ENCODE measurements around the gene HES7. TPM values are rescaled to one million over a fixed set of nuclear protein-coding genes. Genes with fewer than 3 reads are reported as not detected.
"Not testable (repeated sequence)": the region's sequence is repeated elsewhere in the genome, so short reads cannot be mapped to it uniquely, and the experiment has no call there.

Gene HES7
- polyA plus RNA-seq, 4 donors: 0.06 TPM; not detected in 3

- FAIRE-seq (no peak), DNase-seq (no peak)
- H3K27ac ChIP-seq (ENCODE audit: low read depth in 1 of 3, low read length in 2 of 3): no peak overlapping the region
- peaks cover 0 to 44% (median 11%) of the 10 kb centered on the region in 3 donors for H3K27me3 ChIP-seq (ENCODE audit: control insufficient read depth in 3 of 3, insufficient read depth in 3 of 3, low read length in 3 of 3)
- H3K9me3 ChIP-seq (ENCODE audit: control insufficient read depth in 2 of 2, insufficient read depth in 1 of 2, low read depth in 1 of 2, low read length in 1 of 2): no peaks in the 10 kb centered on the region
- 74 to 85% (median 82%) methylated on average over 32 to 33 of the region's 33 CpGs for WGBS, 3 donors
- no peak overlapping the region for H3K4me3 ChIP-seq (ENCODE audit: low read depth in 1 of 3, low read length in 3 of 3)
- peaks cover 0 to 16% (median 0%) of the 10 kb centered on the region in 3 donors for H3K4me1 ChIP-seq (ENCODE audit: control insufficient read depth in 3 of 3, insufficient read depth in 2 of 3, low read depth in 1 of 3, low read length in 2 of 3)
- H3K36me3 ChIP-seq (ENCODE audit: control insufficient read depth in 3 of 3, insufficient read depth in 2 of 3, low read depth in 1 of 3, low read length in 3 of 3): no peaks in the 10 kb centered on the region
Measured at GRCh38 chr17:8108972-8109660, 14.8 kb downstream of the HES7 start.

GRCh38 chr17:8106980-8107379 lies 16.9 kb downstream of the HES7 start:
- H3K27ac ChIP-seq (ENCODE audit: low read depth in 1 of 3, low read length in 2 of 3); DNase-seq; FAIRE-seq; H3K4me3 ChIP-seq (ENCODE audit: low read depth in 1 of 3, low read length in 3 of 3); H3K36me3 ChIP-seq (ENCODE audit: control insufficient read depth in 3 of 3, insufficient read depth in 2 of 3, low read depth in 1 of 3, low read length in 3 of 3); H3K9me3 ChIP-seq (ENCODE audit: control insufficient read depth in 2 of 2, insufficient read depth in 1 of 2, low read depth in 1 of 2, low read length in 1 of 2): not testable (repeated sequence)
- WGBS, 3 donors: 67 to 89% (median 70%) methylated on average over 4 of the region's 4 CpGs
- Histone ChIP-seq H3K4me1 (ENCODE audit: control insufficient read depth in 3 of 3, insufficient read depth in 2 of 3, low read depth in 1 of 3, low read length in 2 of 3) (peaks cover 0 to 16% (median 0%) of the 10 kb centered on the region in 3 donors), H3K27me3 (ENCODE audit: control insufficient read depth in 3 of 3, insufficient read depth in 3 of 3, low read length in 3 of 3) (peaks cover 0 to 30% (median 11%) of the 10 kb centered on the region in 3 donors)

- no peak overlapping the region for H3K27ac ChIP-seq (ENCODE audit: low read depth in 1 of 3, low read length in 2 of 3)
- WGBS, 3 donors: 78 to 81% (median 78%) methylated on average over 5 of the region's 5 CpGs
- peaks cover 0 to 21% (median 6%) of the 10 kb centered on the region in 3 donors for H3K27me3 ChIP-seq (ENCODE audit: control insufficient read depth in 3 of 3, insufficient read depth in 3 of 3, low read length in 3 of 3)
- no peaks in the 10 kb centered on the region for H3K9me3 ChIP-seq (ENCODE audit: control insufficient read depth in 2 of 2, insufficient read depth in 1 of 2, low read depth in 1 of 2, low read length in 1 of 2)
- H3K36me3 ChIP-seq (ENCODE audit: control insufficient read depth in 3 of 3, insufficient read depth in 2 of 3, low read depth in 1 of 3, low read length in 3 of 3): no peaks in the 10 kb centered on the region
- H3K4me3 ChIP-seq (ENCODE audit: low read depth in 1 of 3, low read length in 3 of 3): no peak overlapping the region
- FAIRE-seq (no peak), DNase-seq (no peak)
- peaks cover 0 to 16% (median 0%) of the 10 kb centered on the region in 3 donors for H3K4me1 ChIP-seq (ENCODE audit: control insufficient read depth in 3 of 3, insufficient read depth in 2 of 3, low read depth in 1 of 3, low read length in 2 of 3)
Measured at GRCh38 chr17:8105957-8106398, 17.9 kb downstream of the HES7 start.

GRCh38 chr17:8104911-8105310 lies 19.0 kb downstream of the HES7 start:
- WGBS, 3 donors: 71 to 88% (median 78%) methylated on average over 8 of the region's 8 CpGs
- no peak overlapping the region for H3K27ac ChIP-seq (ENCODE audit: low read depth in 1 of 3, low read length in 2 of 3)
- H3K9me3 ChIP-seq (ENCODE audit: control insufficient read depth in 2 of 2, insufficient read depth in 1 of 2, low read depth in 1 of 2, low read length in 1 of 2): no peaks in the 10 kb centered on the region
- FAIRE-seq: no peak
- H3K4me1 ChIP-seq (ENCODE audit: control insufficient read depth in 3 of 3, insufficient read depth in 2 of 3, low read depth in 1 of 3, low read length in 2 of 3): peaks cover 0 to 13% (median 0%) of the 10 kb centered on the region in 3 donors
- no peak overlapping the region for H3K4me3 ChIP-seq (ENCODE audit: low read depth in 1 of 3, low read length in 3 of 3)
- no peaks in the 10 kb centered on the region for H3K36me3 ChIP-seq (ENCODE audit: control insufficient read depth in 3 of 3, insufficient read depth in 2 of 3, low read depth in 1 of 3, low read length in 3 of 3)
- no peak for DNase-seq
- H3K27me3 ChIP-seq (ENCODE audit: control insufficient read depth in 3 of 3, insufficient read depth in 3 of 3, low read length in 3 of 3): peaks cover 0 to 13% (median 0%) of the 10 kb centered on the region in 3 donors

GRCh38 chr17:8103549-8103948 lies 20.4 kb downstream of the HES7 start:
- Histone ChIP-seq H3K4me1 (ENCODE audit: control insufficient read depth in 3 of 3, insufficient read depth in 2 of 3, low read depth in 1 of 3, low read length in 2 of 3) (peaks cover 0 to 7% (median 0%) of the 10 kb centered on the region in 3 donors), H3K36me3 (ENCODE audit: control insufficient read depth in 3 of 3, insufficient read depth in 2 of 3, low read depth in 1 of 3, low read length in 3 of 3) (no peaks in the 10 kb centered on the region), H3K27ac (ENCODE audit: low read depth in 1 of 3, low read length in 2 of 3) (no peak overlapping the region), H3K4me3 (ENCODE audit: low read depth in 1 of 3, low read length in 3 of 3) (no peak overlapping the region), H3K9me3 (ENCODE audit: control insufficient read depth in 2 of 2, insufficient read depth in 1 of 2, low read depth in 1 of 2, low read length in 1 of 2) (no peaks in the 10 kb centered on the region), H3K27me3 (ENCODE audit: control insufficient read depth in 3 of 3, insufficient read depth in 3 of 3, low read length in 3 of 3) (peaks cover 0 to 3% (median 0%) of the 10 kb centered on the region in 3 donors)
- DNase-seq (peak in 1 of 2 donors; percentile 44), FAIRE-seq (no peak)
- 64 to 75% (median 68%) methylated on average over 4 of the region's 4 CpGs for WGBS, 3 donors

- 69 to 86% (median 84%) methylated on average over 6 of the region's 6 CpGs for WGBS, 3 donors
Measured at GRCh38 chr17:8101721-8102120, 22.2 kb downstream of the HES7 start.

GRCh38 chr17:8100763-8101162 lies 23.1 kb downstream of the HES7 start:
- H3K27me3 ChIP-seq (ENCODE audit: control insufficient read depth in 3 of 3, insufficient read depth in 3 of 3, low read length in 3 of 3): peaks cover 0 to 3% (median 0%) of the 10 kb centered on the region in 3 donors
- H3K36me3 ChIP-seq (ENCODE audit: control insufficient read depth in 3 of 3, insufficient read depth in 2 of 3, low read depth in 1 of 3, low read length in 3 of 3): no peaks in the 10 kb centered on the region
- H3K4me1 ChIP-seq (ENCODE audit: control insufficient read depth in 3 of 3, insufficient read depth in 2 of 3, low read depth in 1 of 3, low read length in 2 of 3): no peaks in the 10 kb centered on the region
- FAIRE-seq: no peak
- no peak overlapping the region for H3K27ac ChIP-seq (ENCODE audit: low read depth in 1 of 3, low read length in 2 of 3)
- H3K4me3 ChIP-seq (ENCODE audit: low read depth in 1 of 3, low read length in 3 of 3): no peak overlapping the region
- no peaks in the 10 kb centered on the region for H3K9me3 ChIP-seq (ENCODE audit: control insufficient read depth in 2 of 2, insufficient read depth in 1 of 2, low read depth in 1 of 2, low read length in 1 of 2)
- DNase-seq: no peak
- WGBS, 3 donors: 69 to 81% (median 76%) methylated on average over 2 of the region's 2 CpGs

More at GRCh38 chr17:8101721-8102120, 22.2 kb downstream of the HES7 start:
- no peak overlapping the region for H3K4me3 ChIP-seq (ENCODE audit: low read depth in 1 of 3, low read length in 3 of 3)
- H3K27ac ChIP-seq (ENCODE audit: low read depth in 1 of 3, low read length in 2 of 3): no peak overlapping the region
- DNase-seq (no peak), FAIRE-seq (no peak)
- no peaks in the 10 kb centered on the region for H3K36me3 ChIP-seq (ENCODE audit: control insufficient read depth in 3 of 3, insufficient read depth in 2 of 3, low read depth in 1 of 3, low read length in 3 of 3)
- no peaks in the 10 kb centered on the region for H3K9me3 ChIP-seq (ENCODE audit: control insufficient read depth in 2 of 2, insufficient read depth in 1 of 2, low read depth in 1 of 2, low read length in 1 of 2)
- H3K27me3 ChIP-seq (ENCODE audit: control insufficient read depth in 3 of 3, insufficient read depth in 3 of 3, low read length in 3 of 3): peaks cover 0 to 3% (median 0%) of the 10 kb centered on the region in 3 donors
- H3K4me1 ChIP-seq (ENCODE audit: control insufficient read depth in 3 of 3, insufficient read depth in 2 of 3, low read depth in 1 of 3, low read length in 2 of 3): no peaks in the 10 kb centered on the region

- Histone ChIP-seq H3K27me3 (ENCODE audit: control insufficient read depth in 3 of 3, insufficient read depth in 3 of 3, low read length in 3 of 3) (peaks cover 0 to 7% (median 0%) of the 10 kb centered on the region in 3 donors), H3K27ac (ENCODE audit: low read depth in 1 of 3, low read length in 2 of 3) (no peak overlapping the region), H3K9me3 (ENCODE audit: control insufficient read depth in 2 of 2, insufficient read depth in 1 of 2, low read depth in 1 of 2, low read length in 1 of 2) (no peaks in the 10 kb centered on the region), H3K4me1 (ENCODE audit: control insufficient read depth in 3 of 3, insufficient read depth in 2 of 3, low read depth in 1 of 3, low read length in 2 of 3) (no peaks in the 10 kb centered on the region), H3K4me3 (ENCODE audit: low read depth in 1 of 3, low read length in 3 of 3) (no peak overlapping the region), H3K36me3 (ENCODE audit: control insufficient read depth in 3 of 3, insufficient read depth in 2 of 3, low read depth in 1 of 3, low read length in 3 of 3) (no peaks in the 10 kb centered on the region)
- DNase-seq (no peak), FAIRE-seq (no peak)
- 28 to 43% (median 31%) methylated on average over 2 of the region's 2 CpGs for WGBS, 3 donors
Measured at GRCh38 chr17:8100111-8100510, 23.8 kb downstream of the HES7 start.
